K562 (cell line): ENCODE data around the gene AFG1L. TPM values are rescaled to one million over a fixed set of nuclear protein-coding genes. Genes with fewer than 3 reads are reported as not detected.

Experiments used
- ATAC-seq: fragments of 200-7000 bp; cut with Tn5 transposase; 3 replicates; pipeline ENCODE4 v1.9.1; 2020; ENCODE audit warnings: moderate library complexity
- BruUV-seq: library from RNA; stranded (reverse); fragments of 400-500 nt; replicated peaks from 2 replicates; lab custom pipeline; 2021; lab: Mats Ljungman, UMichigan
- CTCF ChIA-PET: fragments of 300-600 bp; formaldehyde crosslinking; extraction: SDS; loops from one replicate; lab custom pipeline; 2021; ENCODE audit warnings: low intra/inter-chr PET ratio; lab: Yijun Ruan, JAX
- POLR2A ChIA-PET: fragments of 300-600, 350-650 bp; sonication (Branson Sonifier 250); formaldehyde crosslinking; extraction: SDS; loops from one replicate; lab custom pipeline; 2021; ENCODE audit warnings: antibody characterized with exemption, inconsistent platforms; lab: Yijun Ruan, JAX
- DNase-seq, 4 experiments: peaks; one replicate each; pipeline versions ENCODE4 v3.0.0 to v3.0.0-alpha.2; 2011 to 2018; ENCODE audit warnings: low spot score in 3 of 4, mixed read lengths in 3 of 4; ENCODE audit errors: extremely low read depth in 1 of 4
- FAIRE-seq: peaks from 2 replicates; lab custom pipeline; 2011; peaks lifted over from hg19 to GRCh38; lab: Jason Lieb, UNC
- H2AFZ ChIP-seq: 2 replicates; pipeline ENCODE4 v1.6.0; 2011; ENCODE audit warnings: low read depth, low read length, control low read depth, inconsistent platforms
- H3K27ac ChIP-seq: fragments of 200-600 bp; 3 replicates; pipeline ENCODE4 v1.8.0; 2011; ENCODE audit warnings: low read depth, mild to moderate bottlenecking, control low read depth, inconsistent platforms, low read length, moderate library complexity, mixed read lengths; ENCODE audit errors: extremely low read depth
- H3K27me3 ChIP-seq, 2 experiments: fragments of 300-600 bp in 1 of 2; 2 replicates in 1 of 2; 3 replicates in 1 of 2; pipeline versions ENCODE4 v1.6.0 to v1.8.0; 2011; ENCODE audit warnings: inconsistent platforms in 2 of 2, low read length in 2 of 2, mild to moderate bottlenecking in 1 of 2, mixed read lengths in 1 of 2, moderate library complexity in 1 of 2; ENCODE audit not compliant: control insufficient read depth in 2 of 2, insufficient read depth in 2 of 2
- H3K36me3 ChIP-seq: fragments of 300-600 bp; 3 replicates; pipeline ENCODE4 v1.8.0; 2011; ENCODE audit warnings: mild to moderate bottlenecking, low read length, inconsistent platforms; ENCODE audit not compliant: control insufficient read depth, insufficient read depth
- H3K4me1 ChIP-seq, 2 experiments: fragments of 200-600 bp in 1 of 2; replicated peaks in 1 of 2; 2 replicates in 1 of 2; 3 replicates in 1 of 2; pipeline versions ENCODE4 v1.5.1 to v1.8.0; 2011; ENCODE audit warnings: inconsistent platforms in 2 of 2, low read length in 2 of 2, mild to moderate bottlenecking in 1 of 2, mixed read lengths in 1 of 2, moderate library complexity in 1 of 2; ENCODE audit not compliant: control insufficient read depth in 2 of 2, insufficient read depth in 2 of 2
- H3K4me2 ChIP-seq: 2 replicates; pipeline ENCODE4 v1.6.1; 2011; ENCODE audit warnings: low read length, control low read depth, inconsistent platforms, mixed read lengths; ENCODE audit not compliant: insufficient read depth
- H3K4me3 ChIP-seq: fragments of 200-600 bp; sonication (generic), shearing (Covaris generic); 2 replicates; pipeline ENCODE4 v1.5.1; 2016; ENCODE audit warnings: control low read depth, inconsistent platforms
- H3K79me2 ChIP-seq: fragments of 200-600 bp; 3 replicates; pipeline ENCODE4 v1.8.0; 2011; ENCODE audit warnings: low read length, inconsistent platforms; ENCODE audit not compliant: control insufficient read depth, insufficient read depth
- H3K9ac ChIP-seq, 2 experiments: 2 replicates each; pipeline versions ENCODE4 v1.6.0 to v1.6.1; 2011; ENCODE audit warnings: low read depth in 2 of 2, low read length in 2 of 2, control low read depth in 1 of 2, inconsistent platforms in 1 of 2, mild to moderate bottlenecking in 1 of 2, mixed read lengths in 1 of 2; ENCODE audit not compliant: insufficient read depth in 1 of 2
- H3K9me1 ChIP-seq: one replicate; pipeline ENCODE4 v1.6.0; 2011; ENCODE audit warnings: inconsistent platforms, mild to moderate bottlenecking, low read length, moderate library complexity; ENCODE audit not compliant: control insufficient read depth, insufficient read depth
- H3K9me3 ChIP-seq: replicated peaks from 2 replicates; pipeline ENCODE4 v1.5.1; 2011; ENCODE audit warnings: low read depth, low read length, inconsistent platforms; ENCODE audit not compliant: control insufficient read depth, insufficient read depth
- H4K20me1 ChIP-seq: replicated peaks from 2 replicates; pipeline ENCODE4 v1.6.1; 2011; ENCODE audit warnings: low read length, inconsistent platforms, mixed read lengths; ENCODE audit not compliant: control insufficient read depth, insufficient read depth
- DMBX1 ChIP-seq: fragments of 250-450 bp; sonication (Bioruptor Pico); IDR thresholded peaks from 2 replicates; pipeline ENCODE4 v1.8.0; 2022; ENCODE audit warnings: inconsistent platforms, mild to moderate bottlenecking, moderate library complexity, borderline replicate concordance
- GATA2 ChIP-seq: sonication (generic); formaldehyde crosslinking; IDR thresholded peaks from 2 replicates; pipeline ENCODE4 v1.4.0; 2020; ENCODE audit warnings: mild to moderate bottlenecking, missing genetic modification reagents
- MTA1 ChIP-seq: fragments of 450-650 bp; IDR thresholded peaks from 2 replicates; pipeline ENCODE4 v1.6.1; 2017; ENCODE audit warnings: borderline replicate concordance
- MTF1 ChIP-seq: fragments of 250-450 bp; sonication (Bioruptor Pico); IDR thresholded peaks from 2 replicates; pipeline ENCODE4 v1.9.0; 2021; ENCODE audit warnings: moderate library complexity, mild to moderate bottlenecking, inconsistent platforms, borderline replicate concordance
- RBBP5 ChIP-seq: fragments of 200-600 bp; sonication (generic); IDR thresholded peaks from 2 replicates; pipeline ENCODE4 v1.6.1; 2012; ENCODE audit warnings: borderline replicate concordance, mild to moderate bottlenecking, low read length, control low read depth, inconsistent platforms; ENCODE audit not compliant: insufficient read depth, poor library complexity, severe bottlenecking
- RBM25 ChIP-seq: fragments of 200-400 bp; formaldehyde crosslinking; IDR thresholded peaks from 2 replicates; pipeline ENCODE4 v1.6.1; 2018; ENCODE audit warnings: low read length, low read depth, moderate library complexity; ENCODE audit not compliant: severe bottlenecking
- TAL1 ChIP-seq: fragments of 450-650 bp; IDR thresholded peaks from 2 replicates; pipeline ENCODE4 v1.6.1; 2016; ENCODE audit warnings: mild to moderate bottlenecking
- ZNF589 ChIP-seq: fragments of 200-800 bp; sonication (Bioruptor generic); IDR thresholded peaks from 2 replicates; pipeline ENCODE4 v1.6.1; 2016; ENCODE audit warnings: low read depth, missing genetic modification characterization, missing compliant biosample characterization
- ZNF785 ChIP-seq: fragments of 250-450 bp; sonication (Bioruptor Pico); IDR thresholded peaks from 2 replicates; pipeline ENCODE4 v1.4.0; 2020; ENCODE audit warnings: mild to moderate bottlenecking
- WGBS: fragments of 100-300 bp; shearing (Covaris generic); methylation state at CpG from one replicate; pipeline ENCODE4 v1.1.6; 2016; ENCODE audit warnings: low coverage, mixed read lengths; ENCODE audit not compliant: insufficient coverage; ENCODE audit errors: missing lambda C conversion rate; 5-methylcytosine and 5-hydroxymethylcytosine counted together
- in situ Hi-C: fragments of 300-500 bp; cut with MboI; formaldehyde crosslinking; loops from 4 replicates; pipeline ENCODE4 v1.15.0; 2018; ENCODE audit warnings: inconsistent platforms, mixed read lengths
- intact Hi-C: fragments of 100-400 bp; cut with micrococcal nuclease; formaldehyde crosslinking; loops from 2 replicates; pipeline ENCODE4 v1.14.2; 2022
- polyA plus RNA-seq, 8 experiments: library from polyadenylated mRNA; depleted of rRNA in 4 of 8; stranded (reverse) in 5 of 8; unstranded in 3 of 8; fragments of >200 nt; fragmentation: Nextera tagmentation in 2 of 8; fragmentation: Illumina TruSeq in 1 of 8; extraction: Ambion mirVana in 2 of 8; extraction: Trizol in 1 of 8; gene quantifications; 2 replicates each; pipeline versions ENCODE4 v1.2.1 to v1.2.3, GENCODE V29; 2011 to 2014; ENCODE audit warnings: inconsistent platforms in 1 of 8, missing spikeins in 1 of 8
- total RNA-seq, 7 experiments: library from RNA; depleted of rRNA in 6 of 7; stranded (reverse); fragments of >200 nt in 6 of 7; fragmentation: Illumina TruSeq in 2 of 7; extraction: Trizol in 2 of 7; gene quantifications; 2 replicates each; pipeline versions ENCODE4 v1.2.1 to v1.2.3, GENCODE V29; 2011 to 2021; ENCODE audit warnings: low replicate concordance in 1 of 7
- TF ChIP-seq, protein P1 (sequence below): fragments of 200-800 bp; sonication (Bioruptor generic); IDR thresholded peaks from 2 replicates; pipeline ENCODE4 v1.6.1; 2017; ENCODE audit warnings: missing genetic modification characterization, missing compliant biosample characterization
- TF ChIP-seq, protein P2 (sequence below), 3 experiments: fragments of 200-800 bp in 1 of 3; fragments of 250-450 bp in 1 of 3; fragments of 450-650 bp in 1 of 3; sonication (Bioruptor Pico) in 1 of 3; sonication (Bioruptor generic) in 1 of 3; formaldehyde crosslinking in 1 of 3; IDR thresholded peaks; 2 replicates each; pipeline versions ENCODE4 v1.6.1 to v1.8.0; 2016 to 2022; ENCODE audit warnings: mild to moderate bottlenecking in 2 of 3, missing genetic modification characterization in 2 of 3, missing compliant biosample characterization in 1 of 3, moderate library complexity in 1 of 3

The AFG1L gene
- total and polyA plus RNA-seq, 9 of the 15 experiments (the other 6 are each of a cell fraction or from before 2014, with no cell fraction given): 2.2 to 15.5 (median 5.8) TPM

DNA sequence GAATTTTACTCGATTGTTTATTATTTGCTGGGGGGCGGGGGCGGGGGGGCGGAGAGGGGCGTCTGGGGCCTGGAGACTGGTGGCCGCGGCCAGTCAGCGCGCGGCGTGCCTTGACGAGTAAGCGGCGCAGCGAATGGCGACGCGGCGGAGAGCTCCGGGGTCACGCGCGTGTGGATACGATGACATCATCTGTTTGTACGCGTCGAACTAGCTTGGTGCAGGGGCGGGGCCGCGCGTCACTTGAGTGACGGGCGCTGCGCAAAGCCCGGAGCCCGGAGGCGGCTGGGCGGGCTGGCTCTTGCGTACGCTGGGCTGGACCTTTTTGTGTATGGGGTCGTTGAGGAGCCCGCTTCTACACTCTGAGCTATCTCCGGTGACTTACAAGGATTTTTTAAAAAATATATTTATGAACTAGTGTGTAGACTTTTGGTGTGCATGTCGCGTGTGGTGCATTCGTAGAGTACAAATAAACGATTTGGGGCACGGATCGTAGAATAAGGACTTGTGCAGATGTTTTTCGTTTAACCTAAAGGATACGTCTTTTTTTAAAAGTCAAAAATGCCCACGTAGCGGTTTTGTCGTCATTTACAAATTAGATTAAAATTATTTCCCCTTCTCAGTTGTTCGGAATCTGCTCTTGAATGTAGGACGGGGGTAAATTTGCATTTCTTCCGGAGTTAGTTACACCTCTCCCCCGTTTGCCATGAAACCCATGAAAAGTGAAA is 263.7 kb downstream of the AFG1L start:
- H3K27me3 ChIP-seq: no peaks in the 10 kb centered on the region
- no peaks in the 10 kb centered on the region; the same call in 1 of the 2 replicates for H4K20me1 ChIP-seq
- POLR2A ChIA-PET: interaction anchor here (0.6 to 3.4 kb wide), 18 partner anchors 10 to 827 kb away, joined by 3 to 17 read pairs (median 4); partner anchors contain the start of gene ARMC2
- H3K36me3 ChIP-seq: no peaks in the 10 kb centered on the region
- CTCF ChIA-PET: interaction anchor here (0.6 to 0.7 kb wide), 2 partner anchors 445 to 582 kb away, joined by 3 to 4 read pairs; no protein-coding TSS in a partner anchor
- H3K79me2 ChIP-seq: peaks cover 23% of the 10 kb centered on the region
- in situ Hi-C loops: no loop called here
- peak overlapping the region; percentile 98 for H2AFZ ChIP-seq
- H3K9ac ChIP-seq: peak overlapping the region; percentile 88 to 97
- DNase-seq (peak; percentile 84 to 99 (median 88)), ATAC-seq (peak; percentile 74), FAIRE-seq (peak; percentile 95)
- peak overlapping the region; percentile 99 for H3K27ac ChIP-seq
- peak overlapping the region; percentile 89 for H3K4me2 ChIP-seq
- intact Hi-C loops: loop anchor here (5.0 kb wide), 2 partner anchors 279 to 514 kb away; no protein-coding TSS in a partner anchor
- no TSS peak for BruUV-seq
- under 1% methylated on average over 41 of the region's 58 CpGs for WGBS
- no peaks in the 10 kb centered on the region for H3K9me1 ChIP-seq
- H3K9me3 ChIP-seq: no peaks in the 10 kb centered on the region
- peak overlapping the region; percentile 82 for H3K4me3 ChIP-seq
- peaks cover 23 to 44% of the 10 kb centered on the region in 2 experiments for H3K4me1 ChIP-seq
- TF ChIP-seq, protein P1, sequence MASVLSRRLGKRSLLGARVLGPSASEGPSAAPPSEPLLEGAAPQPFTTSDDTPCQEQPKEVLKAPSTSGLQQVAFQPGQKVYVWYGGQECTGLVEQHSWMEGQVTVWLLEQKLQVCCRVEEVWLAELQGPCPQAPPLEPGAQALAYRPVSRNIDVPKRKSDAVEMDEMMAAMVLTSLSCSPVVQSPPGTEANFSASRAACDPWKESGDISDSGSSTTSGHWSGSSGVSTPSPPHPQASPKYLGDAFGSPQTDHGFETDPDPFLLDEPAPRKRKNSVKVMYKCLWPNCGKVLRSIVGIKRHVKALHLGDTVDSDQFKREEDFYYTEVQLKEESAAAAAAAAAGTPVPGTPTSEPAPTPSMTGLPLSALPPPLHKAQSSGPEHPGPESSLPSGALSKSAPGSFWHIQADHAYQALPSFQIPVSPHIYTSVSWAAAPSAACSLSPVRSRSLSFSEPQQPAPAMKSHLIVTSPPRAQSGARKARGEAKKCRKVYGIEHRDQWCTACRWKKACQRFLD (CRISPR knock-in tag): peak; percentile 24; the same call in 1 of the 2 replicates
- TF ChIP-seq ZNF589 (peak; percentile 63; the same call in 1 of the 2 replicates), MTA1 (0 out of 2 replicates have a peak, but pooled peaks have one; percentile 31), DMBX1 (CRISPR knock-in tag) (no peak; the same call in 1 of the 2 replicates), TAL1 (no peak), RBM25 (peak; percentile 93), ZNF785 (no peak), MTF1 (CRISPR knock-in tag) (no peak), GATA2 (CRISPR knock-in tag) (no peak), RBBP5 (no peak)
- TF ChIP-seq, protein P2, sequence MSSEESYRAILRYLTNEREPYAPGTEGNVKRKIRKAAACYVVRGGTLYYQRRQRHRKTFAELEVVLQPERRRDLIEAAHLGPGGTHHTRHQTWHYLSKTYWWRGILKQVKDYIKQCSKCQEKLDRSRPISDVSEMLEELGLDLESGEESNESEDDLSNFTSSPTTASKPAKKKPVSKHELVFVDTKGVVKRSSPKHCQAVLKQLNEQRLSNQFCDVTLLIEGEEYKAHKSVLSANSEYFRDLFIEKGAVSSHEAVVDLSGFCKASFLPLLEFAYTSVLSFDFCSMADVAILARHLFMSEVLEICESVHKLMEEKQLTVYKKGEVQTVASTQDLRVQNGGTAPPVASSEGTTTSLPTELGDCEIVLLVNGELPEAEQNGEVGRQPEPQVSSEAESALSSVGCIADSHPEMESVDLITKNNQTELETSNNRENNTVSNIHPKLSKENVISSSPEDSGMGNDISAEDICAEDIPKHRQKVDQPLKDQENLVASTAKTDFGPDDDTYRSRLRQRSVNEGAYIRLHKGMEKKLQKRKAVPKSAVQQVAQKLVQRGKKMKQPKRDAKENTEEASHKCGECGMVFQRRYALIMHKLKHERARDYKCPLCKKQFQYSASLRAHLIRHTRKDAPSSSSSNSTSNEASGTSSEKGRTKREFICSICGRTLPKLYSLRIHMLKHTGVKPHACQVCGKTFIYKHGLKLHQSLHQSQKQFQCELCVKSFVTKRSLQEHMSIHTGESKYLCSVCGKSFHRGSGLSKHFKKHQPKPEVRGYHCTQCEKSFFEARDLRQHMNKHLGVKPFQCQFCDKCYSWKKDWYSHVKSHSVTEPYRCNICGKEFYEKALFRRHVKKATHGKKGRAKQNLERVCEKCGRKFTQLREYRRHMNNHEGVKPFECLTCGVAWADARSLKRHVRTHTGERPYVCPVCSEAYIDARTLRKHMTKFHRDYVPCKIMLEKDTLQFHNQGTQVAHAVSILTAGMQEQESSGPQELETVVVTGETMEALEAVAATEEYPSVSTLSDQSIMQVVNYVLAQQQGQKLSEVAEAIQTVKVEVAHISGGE (CRISPR knock-in tag; IDR thresholded peaks at IDR 0.05): peak in 1 of 3 experiments; percentile 49; a peak in 2 of 6 replicates
